Lower leg skin (tissue), 4 donors: Measurements from ENCODE around the gene ACSL1. TPM values are rescaled to one million over a fixed set of nuclear protein-coding genes. Genes with fewer than 3 reads are reported as not detected.
A peak's percentile ranks its signal among the peaks of the same experiment; 100 is the strongest.

Experiments used
- DNase-seq, 2 donors: peaks; one replicate each; pipeline ENCODE4 v3.0.0-alpha.2; 2019; ENCODE audit warnings: low spot score in 2 of 2
- H3K4me3 ChIP-seq: fragments of 200-600 bp; sonication (generic); 2 replicates; pipeline ENCODE4 v1.5.1; 2017; ENCODE audit warnings: mild to moderate bottlenecking, low read depth; ENCODE audit not compliant: poor library complexity, severe bottlenecking
- CTCF ChIP-seq, 3 donors: fragments of 450-650 bp; IDR thresholded peaks; one replicate each; pipeline ENCODE4 v1.5.1; 2016; ENCODE audit warnings: antibody characterized with exemption in 3 of 3, mild to moderate bottlenecking in 3 of 3, moderate library complexity in 2 of 3
- POLR2A ChIP-seq, 2 donors: fragments of 450-650 bp; IDR thresholded peaks; one replicate each; pipeline ENCODE4 v1.6.1; 2016 to 2017; ENCODE audit warnings: antibody characterized with exemption in 2 of 2, mild to moderate bottlenecking in 1 of 2, moderate library complexity in 1 of 2
- WGBS, 2 donors: methylation state at CpG; one replicate each; pipeline ENCODE4 v1.1.5; 2018; 5-methylcytosine and 5-hydroxymethylcytosine counted together
- intact Hi-C: fragments of 100-400 bp; cut with DNase I; formaldehyde crosslinking; loops from one replicate; pipeline ENCODE4 v1.15.0; 2023; ENCODE audit warnings: low total_unique reads
- total RNA-seq, 4 donors: library from RNA; depleted of rRNA; stranded (reverse); fragments of >200 nt; gene quantifications; one replicate each; pipeline ENCODE4 v1.1.0, GENCODE V29; 2016

Gene ACSL1
- total RNA-seq, 4 donors from 2014 or later, result 190 to 308 (median 266) TPM

DNA sequence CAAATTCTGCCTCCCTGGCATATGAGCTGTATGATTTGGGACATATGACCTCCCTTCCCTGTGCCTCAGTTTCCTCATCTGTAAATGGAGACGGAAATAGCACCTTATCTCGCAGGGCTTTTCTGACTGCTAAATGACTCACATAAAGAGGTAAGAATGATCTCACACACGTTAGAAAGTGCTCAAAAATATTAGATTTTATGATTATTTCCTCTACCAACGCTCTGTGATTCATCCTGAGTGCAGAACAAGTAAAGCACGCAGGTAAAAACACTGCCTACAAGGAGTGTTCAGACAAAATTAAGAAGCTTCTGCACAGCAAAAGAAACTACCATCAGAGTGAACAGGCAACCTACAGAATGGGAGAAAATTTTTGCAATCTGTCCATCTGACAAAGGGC is 21.1 kb downstream of the ACSL1 start:
- DNase-seq, result no peak
- TF ChIP-seq POLR2A (IDR thresholded peaks at IDR 0.05) (no peak), CTCF (IDR thresholded peaks at IDR 0.05) (no peak)
- 73 to 76% methylated on average over 5 of the region's 5 CpGs for WGBS, 2 donors
- intact Hi-C loops, result no loop called here
- no peak overlapping the region for H3K4me3 ChIP-seq

DNA sequence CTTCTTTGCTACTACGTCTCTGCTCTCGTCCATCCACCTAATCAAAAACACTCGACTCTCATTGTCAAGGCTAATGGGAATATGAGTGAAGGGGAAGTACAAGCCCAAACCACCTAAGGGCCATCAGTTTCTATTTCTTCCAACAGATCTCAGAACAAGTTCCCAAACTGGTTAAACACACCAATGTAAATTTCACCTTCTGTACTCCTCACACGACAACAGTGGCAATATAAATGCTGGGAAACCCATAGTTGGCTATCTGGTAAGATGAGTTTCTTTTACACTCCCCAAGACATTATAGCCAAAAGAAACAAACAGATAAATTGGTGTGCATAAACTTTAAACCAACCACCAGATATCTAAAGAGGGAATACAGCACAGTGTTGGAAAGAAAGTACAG is 21.9 kb downstream of the ACSL1 start:
- whole genome bisulfite sequencing, 2 donors, result 60 to 68% methylated on average over 4 of the region's 4 CpGs
- intact Hi-C loops, result no loop called here
- H3K4me3 ChIP-seq, result no peak overlapping the region
- TF ChIP-seq CTCF (IDR thresholded peaks at IDR 0.05) (no peak), POLR2A (IDR thresholded peaks at IDR 0.05) (no peak)
- no peak for DNase-seq

DNA sequence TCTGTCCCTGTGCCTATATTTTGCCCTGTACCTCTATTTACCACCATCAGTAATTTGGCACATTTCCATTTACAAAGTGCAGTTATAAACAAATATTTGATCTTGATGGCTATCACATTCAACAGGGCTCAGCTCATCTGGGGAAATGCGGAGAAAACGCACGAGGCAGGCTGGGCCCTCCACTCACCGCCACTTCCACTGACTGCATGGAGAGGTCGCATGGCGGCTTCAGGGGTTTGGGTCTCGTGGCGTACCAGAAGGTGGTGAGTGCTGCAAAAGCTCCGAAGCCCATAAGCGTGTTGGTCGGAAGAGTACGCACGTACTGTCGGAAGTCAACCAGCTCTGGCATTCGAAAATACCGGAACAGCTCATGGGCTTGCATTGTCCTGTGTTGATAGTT is 22.6 kb downstream of the ACSL1 start:
- WGBS, 2 donors, result 97 to 98% methylated on average over 16 of the region's 16 CpGs
- no peak overlapping the region for H3K4me3 ChIP-seq
- intact Hi-C loops, result no loop called here
- no peak for TF ChIP-seq POLR2A (IDR thresholded peaks at IDR 0.05)
- TF ChIP-seq CTCF (IDR thresholded peaks at IDR 0.05), result no peak
- DNase-seq, result peak in 1 of 2 donors; percentile 68

DNA sequence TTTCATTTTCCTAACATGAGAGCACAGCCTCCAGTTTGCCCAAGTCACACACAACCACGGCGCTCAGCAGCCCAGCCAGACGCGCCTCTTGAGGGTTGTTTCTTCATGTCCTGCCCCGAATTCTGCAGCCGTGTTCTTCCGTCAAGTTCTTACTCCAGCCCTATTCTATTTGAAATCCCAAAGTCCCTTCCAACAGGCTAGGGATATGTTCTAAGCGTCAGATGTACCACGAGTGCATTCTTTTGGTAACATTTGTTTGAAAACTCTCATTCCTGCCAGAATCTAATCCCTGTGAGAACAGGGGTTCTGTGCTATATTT is 23.1 kb downstream of the ACSL1 start:
- no peak overlapping the region for H3K4me3 ChIP-seq
- 55 to 63% methylated on average over 9 of the region's 9 CpGs for WGBS, 2 donors
- intact Hi-C loops, result no loop called here
- peak in 1 of 2 donors; percentile 89 for DNase-seq
- TF ChIP-seq CTCF (IDR thresholded peaks at IDR 0.05), result no peak
- TF ChIP-seq POLR2A (IDR thresholded peaks at IDR 0.05), result no peak

- intact Hi-C loops, result no loop called here
- TF ChIP-seq CTCF (IDR thresholded peaks at IDR 0.05), result no peak
- TF ChIP-seq POLR2A (IDR thresholded peaks at IDR 0.05), result no peak
- WGBS, 2 donors, result 48 to 51% methylated on average over 10 of the region's 10 CpGs
- no peak overlapping the region for H3K4me3 ChIP-seq
- DNase-seq, result peak in 1 of 2 donors; percentile 56
Measured at GRCh38 chr4:184801781-184802696, 23.7 kb downstream of the ACSL1 start.
